HG02610 (cell line): Measurements from ENCODE around the gene EVI5.
A peak's percentile ranks its signal among the peaks of the same experiment; 100 is the strongest.

Experiments used
- ATAC-seq: cut with Tn5 transposase; IDR thresholded peaks from one replicate; pipeline ENCODE4 v1.9.1; 2021; ENCODE audit warnings: mild to moderate bottlenecking, moderate library complexity; ENCODE audit not compliant: unreplicated experiment

Gene EVI5

DNA sequence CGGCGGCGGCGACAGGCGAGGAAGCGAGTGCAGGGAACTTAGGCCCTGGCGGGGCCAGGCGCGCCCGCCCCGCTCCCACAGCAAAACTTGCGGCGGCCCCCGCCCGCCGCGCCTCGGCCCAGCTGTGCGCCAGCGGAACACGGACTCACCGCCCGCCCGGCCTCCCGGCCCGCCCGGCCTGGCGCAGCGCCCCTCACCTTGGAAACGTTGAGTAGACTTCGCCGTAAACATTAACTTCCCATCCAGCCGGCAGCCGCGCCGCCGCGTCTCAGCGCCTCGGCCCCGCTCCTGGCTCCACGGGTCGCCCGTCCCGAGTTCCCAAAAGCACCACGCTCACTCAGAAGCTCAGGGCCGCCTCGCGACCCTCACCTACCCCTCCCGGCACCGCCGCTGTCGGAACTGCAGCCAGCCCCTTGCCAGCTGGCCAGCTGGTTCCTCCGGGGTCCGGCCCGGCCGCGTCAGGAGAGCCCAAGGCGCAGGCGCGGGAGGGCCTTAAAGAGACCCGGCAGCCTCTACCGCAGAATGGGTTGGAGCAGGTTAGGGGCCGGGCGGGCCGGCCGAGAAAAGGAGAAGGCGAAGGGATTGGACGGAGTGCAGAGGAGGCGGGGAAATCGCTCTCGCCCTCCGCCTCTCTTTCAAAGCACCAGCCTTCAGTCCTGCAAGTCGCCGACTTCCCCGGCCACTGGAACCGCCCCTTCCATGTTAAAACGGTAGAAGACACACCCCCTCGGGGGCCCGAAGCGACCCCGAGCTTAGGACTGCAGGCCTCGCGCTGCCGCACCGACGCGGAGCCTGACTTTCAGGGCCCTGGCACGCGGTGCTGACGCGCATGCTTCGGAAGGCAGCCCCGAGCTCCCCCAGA lies at the start of gene EVI5:
TSS of gene EVI5 (minus strand) at position 470 of the 862 bp plus-strand sequence. CDS start 48,562 bp downstream, outside the sequence.
- ATAC-seq = peak; percentile 93

DNA sequence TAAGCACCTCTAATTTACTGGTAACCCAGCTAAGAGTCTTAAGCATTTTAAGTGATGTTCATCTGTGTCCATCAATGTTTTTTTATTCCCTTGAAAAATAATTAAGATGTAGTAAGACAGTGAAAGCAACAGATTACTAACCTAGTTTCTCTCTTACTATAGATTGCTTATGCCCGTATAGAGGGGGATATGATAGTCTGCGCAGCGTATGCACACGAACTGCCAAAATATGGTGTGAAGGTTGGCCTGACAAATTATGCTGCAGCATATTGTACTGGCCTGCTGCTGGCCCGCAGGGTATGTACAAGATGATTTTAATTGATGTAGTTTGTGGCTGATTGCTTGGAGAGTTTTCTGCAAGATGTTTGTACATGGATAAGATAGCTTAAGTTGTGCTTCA lies 49.7 kb upstream of the EVI5 start:
- ATAC-seq = no peak

DNA sequence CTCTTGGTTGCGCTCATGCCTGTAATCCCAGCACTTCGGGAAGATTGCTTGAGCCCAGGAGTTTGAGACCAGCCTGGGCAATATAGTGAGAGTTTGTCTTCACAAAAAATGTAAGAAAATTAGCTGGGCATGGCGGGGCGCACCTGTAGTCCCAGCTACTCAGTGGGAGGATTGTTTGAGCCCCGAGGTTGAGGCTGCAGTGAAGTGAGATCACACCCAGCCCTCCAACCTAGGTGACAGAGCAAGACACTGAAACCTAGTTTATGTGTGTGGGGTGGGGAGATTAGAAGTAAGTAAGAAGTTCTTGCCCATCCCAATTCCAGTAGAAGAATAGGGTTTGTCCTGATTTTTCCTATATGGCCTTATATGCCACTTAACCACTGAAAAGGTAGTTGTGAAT lies 48.9 kb upstream of the EVI5 start:
- ATAC-seq = no peak

DNA sequence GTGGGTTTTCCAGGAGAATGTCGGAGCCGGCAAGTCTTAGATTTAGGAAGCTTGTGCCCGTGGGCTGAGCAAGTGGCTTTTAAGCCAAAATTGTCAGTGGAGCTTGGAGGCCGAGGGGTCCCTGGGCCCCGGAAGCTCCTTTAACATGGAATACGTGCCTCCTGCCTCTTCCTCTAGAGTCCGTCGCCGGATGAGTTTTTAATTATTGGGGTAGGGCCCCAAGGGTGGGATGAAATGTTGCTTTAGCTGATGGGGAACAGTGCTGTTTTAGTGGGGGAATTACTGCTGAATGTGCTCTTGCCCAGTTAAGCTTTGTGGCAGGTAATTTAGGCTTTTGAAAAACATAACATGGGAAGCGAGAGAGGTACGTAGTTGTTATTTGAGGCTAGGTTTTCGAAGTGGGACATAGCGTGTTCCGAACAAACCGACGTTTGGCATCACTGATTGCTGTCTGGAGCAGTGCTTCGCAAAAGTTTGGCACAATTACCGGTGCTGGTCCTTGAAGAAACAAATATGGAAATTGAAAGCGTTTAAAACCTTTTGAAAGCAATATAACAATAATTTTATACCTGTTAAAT lies 47.7 kb upstream of the EVI5 start:
- ATAC-seq = no peak

DNA sequence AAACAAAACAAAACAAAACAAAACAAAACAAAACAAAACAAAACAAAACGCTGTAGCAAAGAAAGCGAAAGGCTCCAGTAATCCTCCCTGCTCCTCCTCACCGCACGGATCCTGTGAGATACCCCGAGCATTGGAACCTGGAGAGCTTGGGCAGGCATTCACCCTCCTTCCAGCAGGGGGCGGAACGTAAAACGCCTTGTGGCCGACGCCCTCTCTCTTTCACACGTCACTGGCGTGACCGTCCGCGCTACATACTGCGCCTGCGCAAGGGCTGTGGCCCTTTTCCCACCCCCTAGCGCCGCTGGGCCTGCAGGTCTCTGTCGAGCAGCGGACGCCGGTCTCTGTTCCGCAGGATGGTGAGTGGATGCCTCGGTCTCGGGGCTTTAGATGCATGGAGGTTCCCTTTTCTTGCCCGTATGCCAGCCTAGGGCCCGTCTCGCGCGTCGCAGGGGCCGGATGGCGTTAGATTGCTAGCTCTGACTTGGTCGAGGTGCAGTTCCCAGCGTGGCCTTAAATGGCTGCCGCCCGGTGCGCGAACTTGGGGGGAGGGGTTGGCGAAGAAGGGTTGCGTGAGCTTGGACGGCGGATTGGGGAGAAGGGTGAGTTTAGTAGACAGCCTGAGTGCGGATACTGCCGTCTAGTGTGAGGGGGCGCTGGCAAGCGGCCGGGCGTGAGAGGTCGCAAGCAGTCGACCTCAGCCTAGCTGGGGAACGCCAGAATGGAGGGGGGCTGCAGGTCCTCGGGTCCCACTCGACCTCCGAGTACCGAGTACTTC lies 47.0 kb upstream of the EVI5 start, which contains the start of gene RPL5:
TSS of gene RPL5 (plus strand) at position 279 of the 775 bp plus-strand sequence. CDS start at position 354, 75 bp downstream.
- peak; percentile 94 for ATAC-seq

DNA sequence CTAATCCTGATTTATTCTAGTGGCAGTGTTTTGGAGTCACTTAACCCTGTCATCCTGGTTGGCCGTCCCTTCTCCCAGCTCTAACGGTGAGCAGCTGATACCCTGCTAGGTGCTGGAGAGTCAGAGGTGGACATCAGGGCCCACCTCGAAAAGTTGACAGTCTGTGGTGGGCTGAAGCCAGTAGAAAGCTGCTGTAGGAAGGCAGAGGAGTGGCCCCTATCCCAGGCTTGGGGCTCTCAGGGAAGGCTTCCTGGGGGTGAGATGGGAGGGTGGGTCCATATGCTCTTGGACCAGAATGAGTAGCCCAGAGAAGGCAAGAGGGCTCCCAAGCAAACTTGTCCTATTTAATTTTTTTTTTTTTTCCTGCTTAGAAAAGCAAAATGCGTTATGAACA lies 46.5 kb upstream of the EVI5 start:
- no peak for ATAC-seq

DNA sequence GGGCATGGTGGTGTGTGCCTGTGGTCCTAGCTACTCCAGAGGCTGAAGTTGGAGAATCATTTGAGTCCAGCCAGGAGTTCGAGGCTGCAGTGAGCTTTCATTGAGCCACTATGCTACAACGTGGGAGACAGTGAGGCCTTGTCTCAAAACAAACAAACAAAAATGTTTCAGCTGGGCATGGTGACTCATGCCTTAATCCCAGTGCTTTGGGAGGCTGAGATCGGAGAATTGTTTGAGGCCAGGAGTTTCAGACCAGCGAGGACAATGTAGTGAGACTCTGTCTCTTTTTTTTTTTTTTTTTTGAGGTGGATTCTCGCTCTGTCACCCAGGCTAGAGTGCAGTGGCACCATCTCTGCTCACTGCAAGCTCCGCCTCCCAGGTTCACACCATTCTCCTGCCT lies 41.9 kb upstream of the EVI5 start:
- ATAC-seq = no peak

DNA sequence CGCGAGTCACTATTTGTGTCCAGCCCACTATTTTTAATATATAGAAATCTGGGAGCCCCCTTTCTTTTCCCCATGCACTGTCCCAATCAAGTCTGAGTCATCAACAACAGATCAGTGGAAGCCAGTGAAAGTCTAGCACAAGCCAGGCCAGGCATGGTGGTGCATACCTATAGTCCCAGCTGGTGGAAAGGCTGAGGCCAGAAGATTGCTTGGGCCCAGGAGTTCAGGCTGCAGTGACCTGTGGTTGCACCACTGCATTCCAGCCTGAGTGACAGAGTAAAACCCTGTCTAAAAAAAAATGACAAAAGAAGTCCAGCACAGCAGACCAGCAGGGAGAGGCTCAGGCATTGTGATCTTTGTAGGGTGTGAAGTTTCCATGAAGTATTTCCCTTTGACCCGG lies 38.0 kb upstream of the EVI5 start:
- ATAC-seq = no peak

DNA sequence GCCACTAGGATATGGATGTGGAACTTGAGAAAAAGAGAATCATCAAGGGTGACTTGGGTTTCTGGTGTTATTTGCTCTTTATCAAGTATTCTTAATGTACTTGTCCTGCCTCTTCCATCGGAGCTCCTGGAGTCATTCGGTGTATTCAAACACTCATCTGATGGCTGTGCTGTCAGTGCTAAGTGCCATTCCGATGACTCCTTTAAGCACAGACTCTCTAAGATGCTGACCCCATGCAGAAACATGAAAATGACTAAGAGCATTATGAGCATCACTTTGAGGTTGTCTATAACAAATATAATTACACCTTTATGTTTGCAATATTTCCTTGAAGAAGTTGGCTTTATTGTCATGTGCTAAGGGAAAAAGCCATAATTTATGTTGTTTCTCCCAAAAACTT lies 35.6 kb upstream of the EVI5 start:
- ATAC-seq = no peak

DNA sequence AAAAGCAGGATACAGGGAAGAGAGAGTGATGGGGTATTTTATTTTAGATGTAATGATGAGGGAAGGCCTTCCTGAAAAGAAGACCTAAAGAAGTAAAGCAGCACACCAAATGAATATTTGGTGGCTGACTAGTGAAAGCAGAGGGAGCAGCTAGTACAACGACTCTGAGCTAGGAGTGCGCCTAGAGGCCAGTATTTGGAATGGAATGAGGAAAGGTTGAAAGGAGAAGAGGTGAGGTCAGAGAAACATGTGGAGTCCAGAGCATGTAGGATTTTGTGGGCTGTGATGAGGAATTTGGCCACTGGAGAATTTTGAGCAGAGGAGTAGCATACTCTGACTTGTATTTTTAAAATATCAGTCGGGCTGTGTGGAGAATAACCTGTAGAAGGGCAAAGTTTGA lies 35.1 kb upstream of the EVI5 start:
- no peak for ATAC-seq

DNA sequence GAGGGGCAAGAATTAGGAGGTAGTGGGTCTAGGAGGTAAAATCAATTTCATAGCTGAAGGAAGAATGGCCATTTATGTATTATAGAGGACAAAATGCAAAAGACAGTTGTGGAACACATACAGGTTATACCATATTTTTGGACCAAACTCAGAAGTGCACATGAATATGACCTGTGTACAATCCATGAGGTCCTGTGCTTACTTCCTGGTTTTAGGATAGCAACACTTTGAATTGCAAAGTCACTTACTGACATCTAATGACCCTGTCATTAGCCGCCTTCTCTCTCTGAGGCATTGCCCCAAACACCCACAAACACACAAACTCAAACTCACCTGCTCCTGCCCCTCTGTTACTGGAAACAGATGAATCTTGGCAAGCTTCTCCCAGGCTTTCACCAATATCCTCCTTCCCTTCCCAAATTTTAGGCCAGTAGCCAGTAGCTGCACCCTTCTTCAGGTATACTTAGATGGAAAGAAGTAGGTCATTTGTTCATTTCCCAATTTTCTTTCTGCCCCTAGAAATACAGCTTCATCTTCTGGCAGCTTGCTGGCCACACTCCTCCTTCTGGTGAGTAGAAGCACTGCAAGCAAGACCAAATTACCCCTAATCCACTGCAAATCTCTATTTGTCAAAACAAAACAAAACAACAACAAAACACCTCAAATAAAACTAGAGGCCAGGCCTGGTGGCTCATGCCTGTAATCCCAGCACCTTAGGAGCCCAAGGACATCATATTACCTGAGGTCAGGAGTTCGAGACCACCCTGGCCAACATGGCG lies 33.3 kb upstream of the EVI5 start:
- ATAC-seq = no peak

DNA sequence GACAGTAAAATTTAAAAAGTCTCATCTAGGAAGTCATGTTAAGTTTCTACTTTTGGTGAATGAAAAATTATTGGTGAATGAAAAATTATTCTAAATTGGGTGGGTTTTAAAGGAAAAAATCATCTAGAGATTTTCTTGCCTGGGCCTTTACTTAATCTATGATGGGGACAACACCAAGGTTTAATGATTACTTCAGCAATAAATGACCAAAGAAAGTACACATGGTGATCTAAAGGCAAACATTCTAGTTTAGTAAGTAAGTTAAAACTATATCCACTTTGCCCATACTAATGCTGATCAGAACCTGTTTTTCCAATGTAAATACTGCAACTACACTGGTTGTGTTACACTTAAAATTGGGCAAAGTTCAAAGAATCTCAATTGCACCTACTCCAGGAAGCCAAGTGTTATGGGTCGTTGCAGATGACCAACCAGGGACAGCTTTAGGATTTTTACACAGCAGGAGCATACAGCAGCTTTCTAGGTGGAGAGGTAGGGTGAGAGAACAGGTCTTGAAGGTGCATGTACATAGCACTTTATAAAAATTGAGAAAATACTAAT lies 32.3 kb upstream of the EVI5 start:
- no peak for ATAC-seq

DNA sequence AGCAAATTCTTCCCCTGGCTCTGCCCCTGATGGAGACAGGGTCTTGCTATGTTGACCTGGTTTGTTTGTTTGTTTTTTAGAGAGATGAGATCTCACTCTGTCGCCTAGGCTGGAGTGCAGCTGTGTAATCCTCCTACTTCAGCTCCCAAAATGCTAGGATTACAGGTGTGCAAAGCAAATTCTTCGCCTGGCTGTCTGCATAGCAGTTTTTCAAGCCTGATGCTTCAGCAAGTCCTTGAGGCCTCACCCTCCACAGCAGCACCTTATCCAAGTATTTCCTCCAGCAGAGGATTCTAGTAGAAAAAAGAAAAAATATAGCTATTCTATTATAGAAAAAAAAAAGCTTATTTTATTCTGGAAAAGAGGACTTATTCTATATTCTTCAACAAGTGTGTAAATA lies 31.8 kb upstream of the EVI5 start:
- no peak for ATAC-seq

DNA sequence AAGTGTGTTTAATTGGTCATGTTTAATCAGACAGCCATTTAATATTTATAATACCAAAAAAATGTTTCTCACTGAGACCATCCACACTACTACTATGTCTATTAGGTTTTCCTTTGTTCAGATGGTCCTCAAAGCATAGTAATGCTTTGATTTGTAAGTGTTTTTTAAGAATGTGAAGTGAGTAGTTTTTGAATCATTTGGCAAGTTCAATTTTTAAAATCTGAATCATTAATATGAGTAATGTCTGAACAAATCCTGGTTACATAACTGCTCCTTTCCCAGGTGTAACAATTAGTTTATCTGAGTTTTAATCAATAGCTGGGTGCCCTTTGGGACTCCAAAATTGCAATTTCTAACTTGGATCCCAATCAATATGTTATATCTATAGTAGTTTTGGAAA lies 23.5 kb upstream of the EVI5 start:
- ATAC-seq = no peak

DNA sequence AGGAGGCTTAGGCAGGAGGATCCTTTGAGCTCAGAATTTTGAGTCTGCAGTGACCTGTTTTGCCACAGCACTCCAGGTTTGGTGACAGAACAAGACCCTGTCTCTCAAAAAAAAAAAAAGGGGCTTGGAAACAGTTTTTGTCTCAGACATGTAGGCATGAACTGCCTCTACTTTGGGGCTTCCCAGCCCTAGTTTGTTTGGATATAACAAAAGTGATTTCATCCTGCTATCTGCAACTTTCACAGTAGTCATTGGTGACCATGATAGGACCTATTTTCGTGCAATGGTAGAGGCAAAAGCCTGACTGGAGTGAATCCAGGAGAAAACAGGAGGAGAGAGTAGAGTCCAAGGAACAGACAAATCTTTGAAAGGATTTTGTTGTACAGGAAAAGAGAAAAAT lies 20.3 kb upstream of the EVI5 start:
- ATAC-seq = no peak

DNA sequence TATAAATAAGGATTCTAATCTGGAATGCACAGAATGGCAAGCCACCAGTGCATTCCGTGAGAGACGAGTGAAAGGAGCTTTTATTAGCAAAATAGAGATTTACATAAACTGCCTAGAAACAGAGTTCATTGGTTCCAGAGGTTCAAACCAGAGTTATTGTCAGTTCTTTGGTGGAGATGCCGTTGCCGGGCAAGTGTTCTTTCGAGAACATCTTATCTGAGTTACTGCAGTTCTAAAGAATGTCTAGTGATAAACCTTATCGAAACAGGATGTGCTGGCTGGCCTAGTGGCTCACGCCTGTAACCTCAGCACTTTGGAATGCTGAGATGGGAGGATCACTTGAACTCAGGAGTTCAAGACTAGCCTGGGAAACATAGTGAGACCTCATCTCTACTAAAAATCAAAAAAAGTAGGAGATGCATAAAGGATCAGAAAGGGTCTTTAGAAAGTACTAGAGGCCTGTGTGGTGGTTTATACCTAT lies 19.9 kb upstream of the EVI5 start:
- no peak for ATAC-seq

DNA sequence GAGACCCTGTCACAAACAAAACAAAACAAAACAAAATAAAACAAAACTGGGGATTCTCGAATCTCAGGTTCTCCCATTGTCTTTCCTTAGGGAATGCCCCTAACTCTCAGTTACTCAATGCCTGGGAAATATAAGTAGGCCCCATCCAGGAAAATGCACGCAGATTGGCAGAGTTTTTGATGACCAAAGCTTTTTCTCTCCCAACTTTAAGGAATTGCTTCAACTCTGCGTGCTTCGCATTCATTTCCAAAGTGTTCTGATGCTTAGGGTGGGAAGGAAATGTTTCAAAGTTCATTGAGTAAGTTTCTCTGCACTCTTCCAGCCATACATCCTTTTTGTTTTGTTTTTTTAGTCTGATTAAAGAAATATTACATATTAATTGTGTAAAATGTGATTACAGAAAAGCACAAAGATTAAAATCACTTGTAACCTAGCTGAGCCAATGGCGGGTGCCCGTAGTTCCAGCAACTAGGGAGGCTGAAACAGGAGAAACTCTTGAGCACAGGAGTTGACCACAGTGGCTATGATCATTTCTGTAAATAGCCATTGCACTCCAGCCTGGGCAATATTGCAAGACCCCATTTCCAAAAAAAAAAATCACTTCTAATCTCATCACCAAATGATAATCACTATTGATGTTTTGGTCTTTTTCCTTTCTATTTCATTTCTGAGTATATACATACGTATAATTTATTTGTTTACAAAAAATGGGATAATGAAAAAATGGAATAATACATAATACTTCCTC lies 18.4 kb upstream of the EVI5 start:
- ATAC-seq = no peak

DNA sequence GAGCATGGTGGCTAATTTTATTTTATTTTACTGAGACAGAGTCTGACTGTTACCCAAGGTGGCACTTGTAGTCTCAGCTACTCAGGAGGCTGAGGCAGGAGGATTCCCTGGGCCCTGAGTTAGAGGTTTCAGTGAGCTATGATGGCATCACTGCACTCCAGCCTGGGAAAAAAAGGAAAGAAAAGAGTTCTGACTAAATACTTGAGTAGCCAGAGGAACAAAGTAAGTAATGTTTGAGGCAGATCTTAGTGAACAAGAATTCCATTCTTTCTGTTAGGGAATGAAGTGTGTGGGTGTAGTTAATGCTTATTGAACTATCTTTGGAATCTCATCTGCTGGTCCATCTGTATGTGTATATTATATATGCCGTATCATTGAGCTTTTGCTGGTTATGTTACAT lies 13.1 kb upstream of the EVI5 start:
- ATAC-seq = no peak

DNA sequence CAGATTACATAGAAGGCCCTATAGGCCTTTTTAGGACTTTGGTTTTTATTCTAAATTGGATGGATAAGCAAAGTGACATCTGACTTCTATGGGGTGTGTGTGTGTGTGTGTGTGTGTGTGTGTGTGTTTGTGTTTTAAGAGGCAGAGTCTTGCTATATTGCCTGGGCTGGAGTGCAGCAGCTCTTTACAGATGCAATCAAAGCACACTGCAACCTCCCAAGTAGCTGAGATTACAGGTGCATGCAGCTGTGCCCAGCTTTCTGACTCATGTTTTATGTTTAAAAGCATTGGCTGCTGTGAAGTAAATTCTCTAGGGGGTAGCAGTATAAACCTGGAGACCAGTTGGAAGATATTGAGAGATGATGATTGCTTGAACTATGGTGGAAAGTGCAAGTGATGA lies 12.4 kb upstream of the EVI5 start:
- no peak for ATAC-seq

DNA sequence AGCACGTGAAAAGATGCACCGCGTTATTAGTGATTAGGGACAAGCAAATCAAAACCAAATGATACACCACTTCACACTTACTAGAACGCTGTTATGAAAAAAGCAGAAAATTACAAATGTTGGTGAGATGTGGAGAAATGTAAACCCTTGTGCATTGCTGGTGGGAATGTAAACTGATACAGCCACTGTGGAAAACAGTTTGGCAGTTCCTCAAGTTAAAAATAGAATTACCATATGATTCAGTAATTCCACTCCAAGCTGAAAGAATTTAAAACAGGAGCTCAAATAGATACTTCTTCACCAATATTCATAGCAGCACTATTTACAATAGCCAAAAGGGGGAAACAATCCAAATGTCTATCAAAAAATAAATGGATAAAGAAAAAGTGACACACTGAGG lies 10.3 kb upstream of the EVI5 start:
- no peak for ATAC-seq
